HepG2 (cell line): ENCODE measurements around the gene PRPSAP2. TPM values are rescaled to one million over a fixed set of nuclear protein-coding genes. Genes with fewer than 3 reads are reported as not detected.

Source experiments
- ATAC-seq: fragments of 200-7000 bp; cut with Tn5 transposase; 3 replicates; pipeline ENCODE4 v1.9.1; 2020; ENCODE audit warnings: mild to moderate bottlenecking, moderate library complexity
- BruUV-seq: library from RNA; stranded (reverse); fragments of 400-500 nt; replicated peaks from 2 replicates; lab custom pipeline; 2021; lab: Mats Ljungman, UMichigan
- CTCF ChIA-PET: fragments of 300-600 bp; formaldehyde crosslinking; extraction: SDS; loops from one replicate; lab custom pipeline; 2021; ENCODE audit warnings: low total read pairs, inconsistent platforms, low intra/inter-chr PET ratio; lab: Yijun Ruan, JAX
- POLR2A ChIA-PET: fragments of 350-600 bp; sonication (Branson Sonifier 250); formaldehyde crosslinking; loops from one replicate; lab custom pipeline; 2020; ENCODE audit warnings: antibody characterized with exemption, inconsistent platforms; lab: Yijun Ruan, JAX
- DNase-seq: peaks from one replicate; pipeline ENCODE4 v3.0.0-alpha.2; 2015; ENCODE audit warnings: low spot score
- FAIRE-seq: peaks from 3 replicates; lab custom pipeline; 2011; peaks lifted over from hg19 to GRCh38; lab: Jason Lieb, UNC
- H2AFZ ChIP-seq: one replicate; pipeline ENCODE4 v1.6.1; 2011; ENCODE audit warnings: low read length, inconsistent platforms
- H3K27ac ChIP-seq: fragments of 300-600 bp; 3 replicates; pipeline ENCODE4 v1.8.0; 2011; ENCODE audit warnings: mixed run types, mild to moderate bottlenecking, mixed read lengths, low read length, inconsistent platforms; ENCODE audit not compliant: insufficient read depth; ENCODE audit errors: extremely low read length
- H3K27me3 ChIP-seq, 2 experiments: fragments of 200-600 bp in 1 of 2; 2 replicates in 1 of 2; 3 replicates in 1 of 2; pipeline versions ENCODE4 v1.6.0 to v1.8.0; 2011; ENCODE audit warnings: low read length in 2 of 2, mild to moderate bottlenecking in 2 of 2, moderate library complexity in 2 of 2, inconsistent platforms in 1 of 2; ENCODE audit not compliant: insufficient read depth in 2 of 2, control insufficient read depth in 1 of 2
- H3K36me3 ChIP-seq, 2 experiments: fragments of 200-600 bp in 1 of 2; replicated peaks in 1 of 2; 2 replicates in 1 of 2; 3 replicates in 1 of 2; pipeline versions ENCODE4 v1.5.1 to v1.8.0; 2011; ENCODE audit warnings: low read length in 2 of 2, inconsistent platforms in 1 of 2; ENCODE audit not compliant: insufficient read depth in 2 of 2, control insufficient read depth in 1 of 2
- H3K4me1 ChIP-seq: 2 replicates; pipeline ENCODE4 v1.5.1; 2012; ENCODE audit warnings: low read length, inconsistent platforms; ENCODE audit not compliant: insufficient read depth
- H3K4me2 ChIP-seq: 2 replicates; pipeline ENCODE4 v1.6.0; 2011; ENCODE audit warnings: low read depth, low read length, inconsistent platforms
- H3K4me3 ChIP-seq, 3 experiments: fragments of 200-600 bp in 1 of 3; sonication (generic), shearing (Covaris generic) in 1 of 3; replicated peaks in 1 of 3; 2 replicates each; pipeline ENCODE4 v1.5.1; 2011 to 2016; ENCODE audit warnings: low read length in 3 of 3, inconsistent platforms in 2 of 3, low read depth in 2 of 3, mild to moderate bottlenecking in 2 of 3, control low read depth in 1 of 3, mixed read lengths in 1 of 3; ENCODE audit not compliant: insufficient read depth in 1 of 3
- H3K79me2 ChIP-seq: one replicate; pipeline ENCODE4 v1.6.1; 2011; ENCODE audit warnings: low read length, inconsistent platforms; ENCODE audit not compliant: insufficient read depth
- H3K9ac ChIP-seq: 2 replicates; pipeline ENCODE4 v1.6.0; 2011; ENCODE audit warnings: mild to moderate bottlenecking, low read depth, low read length, inconsistent platforms; ENCODE audit not compliant: insufficient read depth
- H3K9me3 ChIP-seq: 2 replicates; pipeline ENCODE4 v1.5.1; 2012; ENCODE audit warnings: mild to moderate bottlenecking, low read length
- H4K20me1 ChIP-seq: 2 replicates; pipeline ENCODE4 v1.6.0; 2011; ENCODE audit warnings: inconsistent platforms, mild to moderate bottlenecking, low read length, moderate library complexity; ENCODE audit not compliant: insufficient read depth
- CHD4 ChIP-seq: fragments of 200-600 bp; sonication (generic); IDR thresholded peaks from 2 replicates; pipeline ENCODE4 v1.7.0; 2017; ENCODE audit warnings: mild to moderate bottlenecking, low read length, borderline replicate concordance
- SIN3A ChIP-seq: IDR thresholded peaks from 2 replicates; pipeline ENCODE4 v1.6.1; 2011; ENCODE audit warnings: low read depth, mild to moderate bottlenecking, control low read depth, low read length, borderline replicate concordance
- SKI ChIP-seq: fragments of 450-650 bp; IDR thresholded peaks from one replicate; pipeline ENCODE4 v1.6.1; 2018; ENCODE audit warnings: mild to moderate bottlenecking; ENCODE audit not compliant: partially characterized antibody
- TP53 ChIP-seq: sonication (generic); formaldehyde crosslinking; conservative IDR thresholded peaks from 2 replicates; pipeline ENCODE4 v1.4.0; 2020; ENCODE audit warnings: missing genetic modification reagents
- ZNF430 ChIP-seq: sonication (generic); formaldehyde crosslinking; IDR thresholded peaks from 2 replicates; pipeline ENCODE4 v1.9.0; 2021; ENCODE audit warnings: mild to moderate bottlenecking, missing genetic modification reagents
- ZNF598 ChIP-seq: sonication (generic); formaldehyde crosslinking; IDR thresholded peaks from 2 replicates; pipeline ENCODE4 v1.5.1; 2020; ENCODE audit warnings: mild to moderate bottlenecking, missing genetic modification reagents, borderline replicate concordance
- WGBS: methylation state at CpG from one replicate; pipeline ENCODE4 v1.1.6; 2017; ENCODE audit warnings: low lambda C conversion rate; 5-methylcytosine and 5-hydroxymethylcytosine counted together
- in situ Hi-C: cut with HindIII; loops from 2 replicates; pipeline ENCODE4 v1.10.0; 2017; ENCODE audit warnings: low pct_unique_long_range_greater_than_20kb; ENCODE audit not compliant: extremely low pct_ligation_motif_present
- intact Hi-C: fragments of 100-400 bp; cut with micrococcal nuclease; formaldehyde crosslinking; loops from one replicate; pipeline ENCODE4 v1.10.0; 2022; ENCODE audit not compliant: unreplicated experiment
- polyA plus RNA-seq, 8 experiments: library from polyadenylated mRNA; depleted of rRNA in 3 of 8; stranded (reverse) in 7 of 8; unstranded in 1 of 8; fragments of >200 nt; fragmentation: Illumina TruSeq in 4 of 8; extraction: Trizol in 4 of 8; gene quantifications; 2 replicates each; pipeline versions ENCODE4 v1.2.1 to v1.2.3, GENCODE V29; 2011 to 2016; ENCODE audit warnings: low read depth in 4 of 8, missing spikeins in 1 of 8, mixed read lengths in 1 of 8; ENCODE audit not compliant: insufficient read depth in 1 of 8
- total RNA-seq, 5 experiments: library from RNA; depleted of rRNA; stranded (reverse); fragments of >200 nt; fragmentation: Illumina TruSeq; extraction: Trizol; gene quantifications; 2 replicates each; pipeline ENCODE4 v1.2.3, GENCODE V29; 2016; ENCODE audit warnings: low read depth in 1 of 5
- TF ChIP-seq, protein P1 (sequence below): sonication (generic); formaldehyde crosslinking; conservative IDR thresholded peaks from 2 replicates; pipeline ENCODE4 v1.4.0; 2020; ENCODE audit warnings: mild to moderate bottlenecking, missing genetic modification reagents, moderate library complexity
- TF ChIP-seq, protein P2 (sequence below): sonication (generic); formaldehyde crosslinking; IDR thresholded peaks from 2 replicates; pipeline ENCODE4 v1.5.0; 2020; ENCODE audit warnings: missing genetic modification reagents

PRPSAP2 gene
- total and polyA plus RNA-seq, 2 of the 13 experiments (the other 11 are each of a cell fraction or from before 2014, with no cell fraction given) = 34.0 to 58.9 TPM

DNA sequence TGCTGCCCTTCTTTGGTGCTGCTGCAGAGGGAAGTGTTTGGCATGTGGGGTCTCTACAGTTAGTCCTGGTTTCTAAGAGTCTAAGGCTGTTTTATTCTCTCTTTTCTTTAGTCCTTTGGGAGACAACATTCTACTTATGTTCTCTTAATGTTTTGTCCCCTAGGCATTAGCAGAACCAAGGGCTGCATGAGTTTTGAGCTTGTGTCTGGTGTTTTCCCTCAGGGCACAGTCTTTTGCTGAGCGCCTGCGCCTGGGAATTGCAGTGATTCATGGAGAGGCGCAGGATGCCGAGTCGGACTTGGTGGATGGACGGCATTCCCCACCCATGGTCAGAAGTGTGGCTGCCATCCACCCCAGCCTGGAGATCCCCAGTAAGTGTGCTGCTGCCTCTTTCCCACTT is 53.0 kb downstream of the PRPSAP2 start:
- Histone ChIP-seq H3K4me2 (no peak overlapping the region), H4K20me1 (no peaks in the 10 kb centered on the region), H3K9ac (no peak overlapping the region), H3K27me3 (no peaks in the 10 kb centered on the region), H2AFZ (no peak overlapping the region), H3K4me1 (no peaks in the 10 kb centered on the region), H3K4me3 (no peak overlapping the region), H3K27ac (no peak overlapping the region), H3K79me2 (no peaks in the 10 kb centered on the region), H3K9me3 (no peaks in the 10 kb centered on the region), H3K36me3 (peaks cover 16 to 72% of the 10 kb centered on the region in 2 experiments)
- CTCF ChIA-PET = no interaction called here
- intact Hi-C loops (no loop called here), in situ Hi-C loops (no loop called here)
- DNase-seq = no peak
- 100% methylated on average over 5 of the region's 6 CpGs for WGBS
- TF ChIP-seq TP53 (no peak), SKI (no peak), CHD4 (no peak), ZNF430 (CRISPR knock-in tag) (no peak), SIN3A (no peak), ZNF598 (no peak)
- TF ChIP-seq, protein P1, sequence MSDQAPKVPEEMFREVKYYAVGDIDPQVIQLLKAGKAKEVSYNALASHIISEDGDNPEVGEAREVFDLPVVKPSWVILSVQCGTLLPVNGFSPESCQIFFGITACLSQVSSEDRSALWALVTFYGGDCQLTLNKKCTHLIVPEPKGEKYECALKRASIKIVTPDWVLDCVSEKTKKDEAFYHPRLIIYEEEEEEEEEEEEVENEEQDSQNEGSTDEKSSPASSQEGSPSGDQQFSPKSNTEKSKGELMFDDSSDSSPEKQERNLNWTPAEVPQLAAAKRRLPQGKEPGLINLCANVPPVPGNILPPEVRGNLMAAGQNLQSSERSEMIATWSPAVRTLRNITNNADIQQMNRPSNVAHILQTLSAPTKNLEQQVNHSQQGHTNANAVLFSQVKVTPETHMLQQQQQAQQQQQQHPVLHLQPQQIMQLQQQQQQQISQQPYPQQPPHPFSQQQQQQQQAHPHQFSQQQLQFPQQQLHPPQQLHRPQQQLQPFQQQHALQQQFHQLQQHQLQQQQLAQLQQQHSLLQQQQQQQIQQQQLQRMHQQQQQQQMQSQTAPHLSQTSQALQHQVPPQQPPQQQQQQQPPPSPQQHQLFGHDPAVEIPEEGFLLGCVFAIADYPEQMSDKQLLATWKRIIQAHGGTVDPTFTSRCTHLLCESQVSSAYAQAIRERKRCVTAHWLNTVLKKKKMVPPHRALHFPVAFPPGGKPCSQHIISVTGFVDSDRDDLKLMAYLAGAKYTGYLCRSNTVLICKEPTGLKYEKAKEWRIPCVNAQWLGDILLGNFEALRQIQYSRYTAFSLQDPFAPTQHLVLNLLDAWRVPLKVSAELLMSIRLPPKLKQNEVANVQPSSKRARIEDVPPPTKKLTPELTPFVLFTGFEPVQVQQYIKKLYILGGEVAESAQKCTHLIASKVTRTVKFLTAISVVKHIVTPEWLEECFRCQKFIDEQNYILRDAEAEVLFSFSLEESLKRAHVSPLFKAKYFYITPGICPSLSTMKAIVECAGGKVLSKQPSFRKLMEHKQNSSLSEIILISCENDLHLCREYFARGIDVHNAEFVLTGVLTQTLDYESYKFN (CRISPR knock-in tag) = no peak
- TF ChIP-seq, protein P2, sequence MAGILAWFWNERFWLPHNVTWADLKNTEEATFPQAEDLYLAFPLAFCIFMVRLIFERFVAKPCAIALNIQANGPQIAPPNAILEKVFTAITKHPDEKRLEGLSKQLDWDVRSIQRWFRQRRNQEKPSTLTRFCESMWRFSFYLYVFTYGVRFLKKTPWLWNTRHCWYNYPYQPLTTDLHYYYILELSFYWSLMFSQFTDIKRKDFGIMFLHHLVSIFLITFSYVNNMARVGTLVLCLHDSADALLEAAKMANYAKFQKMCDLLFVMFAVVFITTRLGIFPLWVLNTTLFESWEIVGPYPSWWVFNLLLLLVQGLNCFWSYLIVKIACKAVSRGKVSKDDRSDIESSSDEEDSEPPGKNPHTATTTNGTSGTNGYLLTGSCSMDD (CRISPR knock-in tag) = no peak
- ATAC-seq = no peak
- no peak for FAIRE-seq
- BruUV-seq = no TSS peak
- POLR2A ChIA-PET = no interaction called here
